Measurements from ENCODE around the gene RPH3AL. TPM values are rescaled to one million over a fixed set of nuclear protein-coding genes. Genes with fewer than 3 reads are reported as not detected.

RPH3AL gene
- total and polyA plus RNA-seq, 2 of the 8 experiments (the other 6 are each of a cell fraction or from before 2014, with no cell fraction given): 5.6 to 5.8 TPM

GRCh38 chr17:373613-374230 lies 21.1 kb upstream of the RPH3AL start (continued):
- no peak for TF ChIP-seq USF2 (IDR thresholded peaks at IDR 0.05; ENCODE audit: low read length)
- TF ChIP-seq EP300 (IDR thresholded peaks at IDR 0.05; ENCODE audit: borderline replicate concordance in 1 of 2, low read depth in 2 of 2, low read length in 2 of 2): no peak
- no peak for TF ChIP-seq CTCF (IDR thresholded peaks at IDR 0.05; ENCODE audit: control extremely low read depth in 1 of 3, insufficient read depth in 1 of 3, low read depth in 1 of 3, low read length in 3 of 3)
- no peak for TF ChIP-seq EZH2 (IDR thresholded peaks at IDR 0.05; ENCODE audit: low read depth, low read length, severe bottlenecking)
- TF ChIP-seq BACH1 (IDR thresholded peaks at IDR 0.05; ENCODE audit: low read length): no peak
- TF ChIP-seq SP1 (IDR thresholded peaks at IDR 0.05; ENCODE audit: low read depth, low read length): no peak

All from H1 (cell line).